HEK293 (cell line): Measurements from ENCODE around the gene RIMS1.

ENCODE experiments used
- CTCF ChIA-PET: fragments of 350-600 bp; formaldehyde crosslinking; extraction: SDS; loops from one replicate; lab custom pipeline; 2021; ENCODE audit warnings: antibody characterized with exemption; lab: Yijun Ruan, JAX
- POLR2A ChIA-PET: fragments of 300-600 bp; formaldehyde crosslinking; extraction: SDS; loops from one replicate; lab custom pipeline; 2020; ENCODE audit warnings: antibody characterized with exemption, inconsistent platforms; lab: Yijun Ruan, JAX
- H3K27ac ChIP-seq: fragments of 200-500 bp; sonication (Bioruptor generic); 2 replicates; pipeline ENCODE4 v1.5.1; 2014; ENCODE audit warnings: low read depth, low read length, control low read depth, inconsistent platforms; ENCODE audit errors: extremely low read depth
- H3K36me3 ChIP-seq, 2 experiments: fragments of 200-500 bp in 1 of 2; sonication (Bioruptor generic) in 1 of 2; 1 replicate in 1 of 2; 2 replicates in 1 of 2; pipeline ENCODE4 v1.5.1; 2014 to 2017; ENCODE audit warnings: inconsistent platforms in 2 of 2, low read length in 2 of 2; ENCODE audit not compliant: control insufficient read depth in 2 of 2, insufficient read depth in 1 of 2
- H3K4me1 ChIP-seq: fragments of 200-500 bp; sonication (Bioruptor generic); 2 replicates; pipeline ENCODE4 v1.5.1; 2014; ENCODE audit warnings: mild to moderate bottlenecking, low read length, inconsistent platforms; ENCODE audit not compliant: control insufficient read depth, insufficient read depth
- H3K4me3 ChIP-seq: 2 replicates; pipeline ENCODE4 v1.5.1; 2011; ENCODE audit warnings: low read depth, mild to moderate bottlenecking, control low read depth, low read length, moderate library complexity
- H3K9me3 ChIP-seq: fragments of 200-500 bp; sonication (Bioruptor generic); 2 replicates; pipeline ENCODE4 v1.5.1; 2014; ENCODE audit warnings: low read depth, low read length, inconsistent platforms; ENCODE audit not compliant: control insufficient read depth, insufficient read depth
- KLF7 ChIP-seq: fragments of 450-650 bp; formaldehyde crosslinking; IDR thresholded peaks from 2 replicates; pipeline ENCODE4 v1.5.1; 2016; ENCODE audit warnings: missing biosample characterization, missing genetic modification characterization, borderline replicate concordance
- SCRT1 ChIP-seq: fragments of 450-650 bp; formaldehyde crosslinking; IDR thresholded peaks from 2 replicates; pipeline ENCODE4 v1.5.1; 2016; ENCODE audit warnings: missing biosample characterization, missing genetic modification characterization, borderline replicate concordance
- SP2 ChIP-seq: fragments of 450-650 bp; formaldehyde crosslinking; IDR thresholded peaks from 2 replicates; pipeline ENCODE4 v1.5.1; 2016; ENCODE audit warnings: missing biosample characterization, missing genetic modification characterization
- ZBTB1 ChIP-seq: fragments of 450-650 bp; formaldehyde crosslinking; IDR thresholded peaks from 2 replicates; pipeline ENCODE4 v1.5.1; 2016; ENCODE audit warnings: missing biosample characterization, missing genetic modification characterization
- ZFHX2 ChIP-seq: fragments of 450-650 bp; formaldehyde crosslinking; conservative IDR thresholded peaks from 2 replicates; pipeline ENCODE4 v1.5.1; 2016; ENCODE audit warnings: missing biosample characterization, missing genetic modification characterization
- ZIC2 ChIP-seq: fragments of 450-650 bp; formaldehyde crosslinking; IDR thresholded peaks from 2 replicates; pipeline ENCODE4 v1.5.1; 2016; ENCODE audit warnings: missing biosample characterization, missing genetic modification characterization
- ZNF112 ChIP-seq: fragments of 450-650 bp; formaldehyde crosslinking; IDR thresholded peaks from 2 replicates; pipeline ENCODE4 v1.5.0; 2017; ENCODE audit warnings: missing biosample characterization, missing genetic modification characterization
- ZNF518A ChIP-seq: fragments of 450-650 bp; formaldehyde crosslinking; conservative IDR thresholded peaks from 2 replicates; pipeline ENCODE4 v1.5.1; 2016; ENCODE audit warnings: low read depth, missing biosample characterization, missing genetic modification characterization
- ZNF549 ChIP-seq: fragments of 450-650 bp; IDR thresholded peaks from 2 replicates; pipeline ENCODE4 v1.5.1; 2018; ENCODE audit warnings: missing biosample characterization, missing genetic modification characterization, mild to moderate bottlenecking, inconsistent platforms, moderate library complexity
- ZNF571 ChIP-seq: fragments of 450-650 bp; formaldehyde crosslinking; IDR thresholded peaks from 2 replicates; pipeline ENCODE4 v1.5.0; 2017; ENCODE audit warnings: missing biosample characterization, missing genetic modification characterization
- ZNF580 ChIP-seq: fragments of 450-650 bp; formaldehyde crosslinking; IDR thresholded peaks from 2 replicates; pipeline ENCODE4 v1.5.1; 2016; ENCODE audit warnings: missing biosample characterization, missing genetic modification characterization
- ZNF76 ChIP-seq: fragments of 450-650 bp; formaldehyde crosslinking; IDR thresholded peaks from 2 replicates; pipeline ENCODE4; 2016; ENCODE audit warnings: low read depth, missing biosample characterization, missing genetic modification characterization, borderline replicate concordance
- ZNF830 ChIP-seq: fragments of 450-650 bp; IDR thresholded peaks from 2 replicates; pipeline ENCODE4 v1.5.0; 2018; ENCODE audit warnings: missing biosample characterization, missing genetic modification characterization, low read depth, mild to moderate bottlenecking, moderate library complexity
- ZSCAN23 ChIP-seq: fragments of 450-650 bp; formaldehyde crosslinking; IDR thresholded peaks from 2 replicates; pipeline ENCODE4 v1.5.1; 2016; ENCODE audit warnings: missing biosample characterization, missing genetic modification characterization
- TF ChIP-seq, protein P1 (sequence below): fragments of 450-650 bp; IDR thresholded peaks from 2 replicates; pipeline ENCODE4 v1.5.1; 2018; ENCODE audit warnings: missing biosample characterization, missing genetic modification characterization
- TF ChIP-seq, protein P2 (sequence below): fragments of 450-650 bp; formaldehyde crosslinking; IDR thresholded peaks from 2 replicates; pipeline ENCODE4 v1.5.1; 2016; ENCODE audit warnings: missing biosample characterization, missing genetic modification characterization

Gene RIMS1

GRCh38 chr6:72363844-72364740 is 477.7 kb downstream of the RIMS1 start (continued):
- TF ChIP-seq ZNF518A (tag by site-specific recombination) (no peak), ZNF112 (0 out of 2 replicates have a peak, but pooled peaks have one; percentile 32), ZIC2 (tag by site-specific recombination) (no peak), ZFHX2 (tag by site-specific recombination) (peak; percentile 80), SCRT1 (tag by site-specific recombination) (no peak), ZNF549 (tag by site-specific recombination) (no peak)
- TF ChIP-seq, protein P1, sequence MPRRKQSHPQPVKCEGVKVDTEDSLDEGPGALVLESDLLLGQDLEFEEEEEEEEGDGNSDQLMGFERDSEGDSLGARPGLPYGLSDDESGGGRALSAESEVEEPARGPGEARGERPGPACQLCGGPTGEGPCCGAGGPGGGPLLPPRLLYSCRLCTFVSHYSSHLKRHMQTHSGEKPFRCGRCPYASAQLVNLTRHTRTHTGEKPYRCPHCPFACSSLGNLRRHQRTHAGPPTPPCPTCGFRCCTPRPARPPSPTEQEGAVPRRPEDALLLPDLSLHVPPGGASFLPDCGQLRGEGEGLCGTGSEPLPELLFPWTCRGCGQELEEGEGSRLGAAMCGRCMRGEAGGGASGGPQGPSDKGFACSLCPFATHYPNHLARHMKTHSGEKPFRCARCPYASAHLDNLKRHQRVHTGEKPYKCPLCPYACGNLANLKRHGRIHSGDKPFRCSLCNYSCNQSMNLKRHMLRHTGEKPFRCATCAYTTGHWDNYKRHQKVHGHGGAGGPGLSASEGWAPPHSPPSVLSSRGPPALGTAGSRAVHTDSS (tag by site-specific recombination), result no peak

GRCh38 chr6:72365773-72366172 is 479.4 kb downstream of the RIMS1 start:
- Histone ChIP-seq H3K9me3 (no peaks in the 10 kb centered on the region), H3K4me3 (no peak overlapping the region), H3K4me1 (0 out of 2 replicates have a peak, but pooled peaks cover 4% of the 10 kb centered on the region), H3K27ac (no peak overlapping the region), H3K36me3 (no peaks in the 10 kb centered on the region)
- no peak for TF ChIP-seq KLF7 (tag by site-specific recombination)
- no peak for TF ChIP-seq ZBTB1 (tag by site-specific recombination)
- TF ChIP-seq, protein P2, sequence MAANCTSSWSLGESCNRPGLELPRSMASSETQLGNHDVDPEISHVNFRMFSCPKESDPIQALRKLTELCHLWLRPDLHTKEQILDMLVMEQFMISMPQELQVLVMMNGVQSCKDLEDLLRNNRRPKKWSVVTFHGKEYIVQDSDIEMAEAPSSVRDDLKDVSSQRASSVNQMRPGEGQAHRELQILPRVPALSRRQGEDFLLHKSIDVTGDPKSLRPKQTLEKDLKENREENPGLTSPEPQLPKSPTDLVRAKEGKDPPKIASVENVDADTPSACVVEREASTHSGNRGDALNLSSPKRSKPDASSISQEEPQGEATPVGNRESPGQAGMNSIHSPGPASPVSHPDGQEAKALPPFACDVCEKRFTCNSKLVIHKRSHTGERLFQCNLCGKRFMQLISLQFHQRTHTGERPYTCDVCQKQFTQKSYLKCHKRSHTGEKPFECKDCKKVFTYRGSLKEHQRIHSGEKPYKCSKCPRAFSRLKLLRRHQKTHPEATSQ (tag by site-specific recombination), result no peak
- no peak for TF ChIP-seq ZNF830 (tag by site-specific recombination)
- ChIA-PET POLR2A (no interaction called here), CTCF (interaction anchor here (0.8 to 1.5 kb wide), 3 partner anchors 46 to 215 kb away, joined by 3 to 4 read pairs (median 3); no protein-coding TSS in a partner anchor)

DNA sequence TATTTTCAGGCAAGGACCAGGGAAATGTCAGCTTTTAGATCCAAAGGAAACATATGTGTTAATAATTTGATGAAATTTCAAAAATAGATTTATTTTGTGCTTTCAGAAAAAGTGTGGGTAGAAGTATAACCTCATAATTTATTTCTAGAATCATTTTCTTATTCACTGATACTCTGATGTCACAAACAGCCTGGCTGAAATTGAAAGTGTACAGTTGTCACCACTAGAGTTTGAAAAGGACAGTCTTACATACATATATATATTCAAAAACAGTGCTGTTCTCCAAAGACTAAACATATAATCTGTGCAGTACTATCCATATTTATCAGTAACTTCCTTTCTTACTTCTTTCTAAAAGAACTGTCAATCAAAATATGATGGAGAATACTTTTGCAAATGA is 481.1 kb downstream of the RIMS1 start:
- Histone ChIP-seq H3K27ac (no peak overlapping the region), H3K9me3 (no peaks in the 10 kb centered on the region), H3K4me3 (no peak overlapping the region), H3K36me3 (no peaks in the 10 kb centered on the region), H3K4me1 (0 out of 2 replicates have a peak, but pooled peaks cover 4% of the 10 kb centered on the region)
- ChIA-PET POLR2A (no interaction called here), CTCF (no interaction called here)
- TF ChIP-seq ZNF571 (tag by site-specific recombination), result no peak
- TF ChIP-seq ZNF580 (tag by site-specific recombination), result no peak
- no peak for TF ChIP-seq ZNF76
- no peak for TF ChIP-seq SP2 (tag by site-specific recombination)
- no peak for TF ChIP-seq ZSCAN23 (tag by site-specific recombination)
- TF ChIP-seq KLF7 (tag by site-specific recombination), result no peak
